ENCODE measurements around the gene SERPINB5.

DNA sequence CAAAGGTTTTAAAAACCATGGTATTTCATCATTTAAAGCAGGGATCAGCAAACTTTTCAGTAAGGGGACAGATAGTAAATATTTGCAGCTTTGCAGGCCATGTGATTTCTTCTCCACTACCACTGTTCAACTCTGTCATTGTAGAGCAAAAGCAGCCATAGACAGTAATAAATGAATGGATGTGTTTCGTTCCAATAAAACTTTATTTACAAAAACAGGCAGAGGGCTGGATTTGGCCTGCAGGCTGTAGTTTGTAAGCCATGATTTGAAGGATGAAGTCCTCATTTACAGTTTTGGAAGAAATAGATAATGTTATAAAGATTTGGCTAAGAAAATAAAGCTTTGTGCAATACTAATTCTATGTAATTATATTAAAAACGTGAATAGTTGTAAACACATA is 67.3 kb downstream of the SERPINB5 start:
- TF ChIP-seq, protein P1, sequence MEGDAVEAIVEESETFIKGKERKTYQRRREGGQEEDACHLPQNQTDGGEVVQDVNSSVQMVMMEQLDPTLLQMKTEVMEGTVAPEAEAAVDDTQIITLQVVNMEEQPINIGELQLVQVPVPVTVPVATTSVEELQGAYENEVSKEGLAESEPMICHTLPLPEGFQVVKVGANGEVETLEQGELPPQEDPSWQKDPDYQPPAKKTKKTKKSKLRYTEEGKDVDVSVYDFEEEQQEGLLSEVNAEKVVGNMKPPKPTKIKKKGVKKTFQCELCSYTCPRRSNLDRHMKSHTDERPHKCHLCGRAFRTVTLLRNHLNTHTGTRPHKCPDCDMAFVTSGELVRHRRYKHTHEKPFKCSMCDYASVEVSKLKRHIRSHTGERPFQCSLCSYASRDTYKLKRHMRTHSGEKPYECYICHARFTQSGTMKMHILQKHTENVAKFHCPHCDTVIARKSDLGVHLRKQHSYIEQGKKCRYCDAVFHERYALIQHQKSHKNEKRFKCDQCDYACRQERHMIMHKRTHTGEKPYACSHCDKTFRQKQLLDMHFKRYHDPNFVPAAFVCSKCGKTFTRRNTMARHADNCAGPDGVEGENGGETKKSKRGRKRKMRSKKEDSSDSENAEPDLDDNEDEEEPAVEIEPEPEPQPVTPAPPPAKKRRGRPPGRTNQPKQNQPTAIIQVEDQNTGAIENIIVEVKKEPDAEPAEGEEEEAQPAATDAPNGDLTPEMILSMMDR (conservative IDR thresholded peaks at IDR 0.05; ENCODE audit: low read length) = no peak
- no peak for TF ChIP-seq EZH2phosphoT487 (IDR thresholded peaks at IDR 0.05; ENCODE audit: borderline replicate concordance)

Data from Loucy (cell line).